SU-DHL-6 (cell line): Measurements from ENCODE around the gene BCL2L1.

Experiments
- CTCF ChIP-seq: fragments of 200-600 bp; sonication (generic); IDR thresholded peaks from one replicate; pipeline ENCODE4 v1.5.1; 2017; ENCODE audit warnings: antibody characterized with exemption, mild to moderate bottlenecking, low read length, moderate library complexity; ENCODE audit not compliant: insufficient read depth, poor library complexity, severe bottlenecking
- EZH2phosphoT487 ChIP-seq: fragments of 200-600 bp; sonication (generic), shearing (Covaris generic); conservative IDR thresholded peaks from 2 replicates; pipeline ENCODE4 v1.6.1; 2018; ENCODE audit warnings: mild to moderate bottlenecking, antibody characterized with exemption, low read length, moderate library complexity, mixed read lengths

GRCh38 chr20:31643522-31643921 is 79.1 kb downstream of the BCL2L1 start:
- TF ChIP-seq CTCF (no peak), EZH2phosphoT487 (no peak)
